Measurements from ENCODE around the gene THAP4. TPM values are rescaled to one million over a fixed set of nuclear protein-coding genes. Genes with fewer than 3 reads are reported as not detected.

Gene THAP4
- total and polyA plus RNA-seq, 8 donors: 36.3 to 48.4 (median 42.2) TPM

GRCh38 chr2:241680044-241680443 is 43.1 kb upstream of the THAP4 start:
- no peak overlapping the region for H3K4me3 ChIP-seq
- no peaks in the 10 kb centered on the region for H3K9me3 ChIP-seq
- ATAC-seq: no peak
- TF ChIP-seq CTCF (IDR thresholded peaks at IDR 0.05): no peak
- H3K27ac ChIP-seq: no peak overlapping the region
- H3K4me1 ChIP-seq: no peaks in the 10 kb centered on the region
- H3K36me3 ChIP-seq: peaks cover 0 to 63% of the 10 kb centered on the region in 2 donors
- peak in 1 of 4 donors; percentile 25 for DNase-seq
- no peaks in the 10 kb centered on the region for H3K27me3 ChIP-seq
- intact Hi-C loops (cut with DNase I): no loop called here

- no peaks in the 10 kb centered on the region for H3K4me1 ChIP-seq
- no peaks in the 10 kb centered on the region for H3K9me3 ChIP-seq
- peaks cover 0 to 73% of the 10 kb centered on the region in 2 donors for H3K36me3 ChIP-seq
- no peaks in the 10 kb centered on the region for H3K27me3 ChIP-seq
- no peak overlapping the region for H3K4me3 ChIP-seq
- TF ChIP-seq CTCF (IDR thresholded peaks at IDR 0.05): no peak
- intact Hi-C loops (cut with DNase I): no loop called here
- DNase-seq (peak in 1 of 4 donors; percentile 51), ATAC-seq (no peak)
- no peak overlapping the region for H3K27ac ChIP-seq
Measured at GRCh38 chr2:241678784-241679540, 42.0 kb upstream of the THAP4 start.

- ATAC-seq (no peak), DNase-seq (peak in 1 of 4 donors; percentile 62)
- peaks cover 0 to 75% of the 10 kb centered on the region in 2 donors for H3K36me3 ChIP-seq
- TF ChIP-seq CTCF (IDR thresholded peaks at IDR 0.05): no peak
- H3K27ac ChIP-seq: no peak overlapping the region
- intact Hi-C loops (cut with DNase I): no loop called here
- H3K4me1 ChIP-seq: no peaks in the 10 kb centered on the region
- no peak overlapping the region for H3K4me3 ChIP-seq
- no peaks in the 10 kb centered on the region for H3K9me3 ChIP-seq
- no peaks in the 10 kb centered on the region for H3K27me3 ChIP-seq
Measured at GRCh38 chr2:241678307-241678706, 41.3 kb upstream of the THAP4 start.

- Histone ChIP-seq H3K9me3 (no peaks in the 10 kb centered on the region), H3K27ac (no peak overlapping the region), H3K27me3 (no peaks in the 10 kb centered on the region), H3K4me3 (no peak overlapping the region), H3K36me3 (peaks cover 0 to 83% of the 10 kb centered on the region in 2 donors), H3K4me1 (no peaks in the 10 kb centered on the region)
- intact Hi-C loops (cut with DNase I): no loop called here
- no peak for DNase-seq
- TF ChIP-seq CTCF (IDR thresholded peaks at IDR 0.05): no peak
- no peak for ATAC-seq
Measured at GRCh38 chr2:241677392-241677791, 40.4 kb upstream of the THAP4 start.

GRCh38 chr2:241676665-241677064 is 39.7 kb upstream of the THAP4 start:
- TF ChIP-seq CTCF (IDR thresholded peaks at IDR 0.05): no peak
- Histone ChIP-seq H3K27me3 (no peaks in the 10 kb centered on the region), H3K9me3 (no peaks in the 10 kb centered on the region), H3K27ac (no peak overlapping the region), H3K4me1 (no peaks in the 10 kb centered on the region), H3K36me3 (peaks cover 0 to 83% of the 10 kb centered on the region in 2 donors), H3K4me3 (no peak overlapping the region)
- ATAC-seq (no peak), DNase-seq (no peak)
- intact Hi-C loops (cut with DNase I): no loop called here
